ENCODE data around the gene CATSPERD.
A peak's percentile ranks its signal among the peaks of the same experiment; 100 is the strongest.

CATSPERD gene

DNA sequence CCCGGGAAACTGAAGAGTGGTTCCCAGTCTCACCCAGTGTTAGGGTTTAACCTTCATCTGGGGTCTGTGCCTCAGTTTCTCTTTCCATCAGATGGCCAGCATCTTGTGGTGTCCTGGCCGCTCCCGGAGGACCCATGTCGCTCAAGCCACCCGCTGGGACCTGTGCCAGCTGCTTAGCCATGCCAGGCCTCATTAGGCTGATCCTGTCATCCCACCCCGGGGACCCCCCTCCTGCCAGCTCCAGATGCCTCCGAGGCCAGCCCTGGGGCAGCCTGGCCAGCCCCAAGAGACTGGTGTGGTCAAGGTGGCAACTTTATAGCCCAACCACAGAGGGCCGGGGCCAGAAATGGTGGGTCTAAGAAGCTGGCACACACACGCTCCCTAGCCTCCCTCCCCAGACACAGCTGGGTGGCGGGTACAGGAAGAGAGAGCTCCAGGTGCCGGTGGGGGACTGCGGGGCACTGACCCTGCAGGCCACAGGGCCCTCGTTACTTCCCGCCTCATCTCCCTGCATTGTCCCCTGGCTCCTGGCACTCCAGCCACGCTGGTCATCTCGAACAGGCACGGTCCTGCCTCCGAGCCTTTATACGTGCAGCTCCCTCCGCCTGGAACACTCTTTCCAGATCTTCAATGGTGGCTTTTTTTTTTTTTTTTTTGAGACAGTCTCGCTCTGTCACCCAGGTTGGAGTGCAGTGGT is 87.8 kb downstream of the CATSPERD start:
- no peak for DNase-seq

DNA sequence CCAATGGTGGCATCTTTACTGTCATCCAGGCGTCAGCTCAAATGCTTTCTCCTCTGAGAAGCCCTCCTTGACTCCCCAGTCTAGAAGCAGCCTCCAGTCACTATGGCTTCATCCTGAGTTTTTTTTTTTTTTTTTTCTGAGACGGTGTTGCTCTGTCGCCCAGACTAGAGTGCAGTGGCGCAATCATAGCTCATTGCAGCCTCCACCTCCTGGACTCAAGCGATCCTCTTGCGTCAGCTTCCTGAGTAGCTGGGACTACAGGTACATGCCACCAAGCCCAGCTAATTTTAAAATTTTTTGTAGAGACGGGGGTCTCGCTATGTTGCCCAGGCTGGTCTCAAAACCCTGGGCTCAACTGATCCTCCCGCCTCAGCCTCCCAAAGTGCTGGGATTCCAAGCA is 88.6 kb downstream of the CATSPERD start:
- no peak for DNase-seq

DNA sequence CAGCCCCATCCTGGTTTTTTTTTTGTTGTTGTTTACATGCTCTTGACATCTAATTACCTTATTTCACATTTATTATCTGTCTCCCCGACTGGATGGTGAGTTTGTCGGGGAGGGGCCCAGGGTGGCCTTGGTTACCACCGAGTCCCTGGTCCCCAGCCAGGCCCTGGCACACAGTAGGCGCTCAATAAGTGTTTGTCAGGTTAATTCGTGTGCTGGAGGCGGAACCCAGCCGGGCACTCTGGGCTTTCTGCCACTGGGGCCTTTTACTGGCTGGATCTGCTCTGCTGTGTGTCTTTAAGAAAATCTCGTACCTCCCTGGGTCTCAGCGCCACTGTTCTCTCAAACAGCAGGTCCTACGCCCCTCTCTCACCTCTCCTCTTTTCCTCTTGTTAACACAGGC is 89.0 kb downstream of the CATSPERD start:
- DNase-seq, result no peak

DNA sequence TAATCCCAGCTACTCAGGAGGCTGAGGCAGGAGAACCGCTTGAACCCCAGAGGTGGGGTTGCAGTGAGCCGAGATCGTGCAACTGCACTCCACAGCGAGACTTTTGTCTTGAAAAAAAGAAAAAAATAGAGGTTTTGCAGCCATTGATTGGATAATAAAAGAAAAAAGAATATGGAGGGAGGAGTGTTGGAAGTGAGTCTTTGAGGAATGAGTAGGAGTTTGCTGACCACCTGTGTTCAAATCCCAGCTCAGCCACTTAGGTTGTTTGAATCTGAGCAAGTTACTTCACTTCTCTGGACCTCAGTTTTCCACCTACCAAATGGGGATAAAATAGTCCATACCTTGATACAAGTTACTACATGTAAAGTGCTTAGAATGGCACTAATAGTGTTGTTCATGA is 90.7 kb downstream of the CATSPERD start:
- DNase-seq, result no peak

DNA sequence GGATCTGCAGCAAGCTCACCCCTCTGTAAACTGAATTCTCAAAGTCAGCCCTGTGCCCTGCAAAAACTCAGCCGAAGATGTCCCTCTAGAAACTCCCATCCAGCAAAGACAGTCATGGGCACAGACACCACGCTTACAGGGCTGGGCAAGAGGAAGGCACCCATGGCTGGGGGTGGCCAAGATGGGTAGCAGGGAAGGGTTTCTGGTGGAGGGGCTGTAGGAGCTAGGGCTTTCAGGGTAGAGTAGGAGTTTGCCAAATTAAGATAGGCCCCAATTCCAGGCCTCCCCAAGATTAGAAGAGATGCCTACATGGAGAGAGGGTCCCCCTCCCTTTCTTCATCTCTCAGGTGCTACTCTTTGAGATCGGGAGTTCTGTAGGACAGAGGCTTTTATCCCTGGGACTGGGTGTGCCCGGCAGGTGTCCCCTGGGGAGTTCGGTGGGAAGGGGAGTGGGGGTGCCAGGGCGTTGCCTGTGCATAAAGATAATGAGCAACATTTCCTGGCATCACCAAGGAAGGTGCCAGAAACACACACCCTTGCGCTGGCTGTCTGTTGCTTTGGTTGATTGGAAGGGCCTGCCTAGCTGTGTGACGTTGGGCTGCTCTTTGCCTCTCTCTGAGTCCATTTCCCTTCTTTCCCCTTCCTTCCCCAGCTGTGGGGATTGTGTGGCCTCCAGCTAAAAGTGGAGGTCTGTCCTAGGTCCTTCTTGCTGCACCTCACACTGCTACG is 93.8 kb downstream of the CATSPERD start:
- no peak for DNase-seq

DNA sequence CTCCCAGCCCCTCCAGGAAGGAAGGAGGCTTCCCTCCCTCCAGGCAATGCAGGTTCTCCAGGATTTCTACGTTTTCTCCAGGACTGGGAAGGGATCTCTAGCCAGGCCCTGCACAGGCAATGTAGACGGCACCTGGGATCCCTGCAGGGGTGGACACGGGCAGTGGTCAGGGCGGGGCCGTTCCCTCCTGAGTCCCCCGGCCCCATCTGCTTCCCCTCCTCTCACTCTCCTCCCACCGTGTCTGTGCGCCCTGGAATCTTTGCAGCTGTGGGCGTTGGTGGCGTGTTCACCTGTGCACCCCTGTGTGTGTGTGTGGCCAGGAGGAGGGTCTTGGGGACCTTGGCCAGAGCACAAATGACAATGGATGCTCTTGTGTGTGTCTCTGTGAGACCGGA is 94.4 kb downstream of the CATSPERD start:
- DNase-seq, result no peak

DNA sequence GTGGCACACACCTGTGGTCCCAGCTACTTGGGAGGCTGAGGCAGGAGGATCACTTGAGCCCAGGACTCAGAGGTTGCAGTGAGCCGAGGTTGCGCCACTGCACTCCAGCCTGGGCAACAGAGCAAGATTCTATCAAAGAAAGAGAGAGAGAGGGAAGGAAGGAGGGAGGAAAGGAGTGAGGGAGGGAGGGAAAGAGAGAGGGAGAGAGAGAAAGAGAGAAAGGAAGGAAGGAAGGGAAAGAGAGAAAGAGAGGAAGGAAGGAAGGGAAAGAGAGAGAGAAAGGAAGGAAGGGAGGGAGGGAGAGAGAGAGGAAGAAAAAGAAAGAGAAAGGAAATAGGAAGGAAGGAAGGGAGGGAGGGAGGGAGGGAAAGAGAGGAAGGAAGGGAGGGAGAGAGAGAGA is 96.8 kb downstream of the CATSPERD start:
- DNase-seq, result no peak

DNA sequence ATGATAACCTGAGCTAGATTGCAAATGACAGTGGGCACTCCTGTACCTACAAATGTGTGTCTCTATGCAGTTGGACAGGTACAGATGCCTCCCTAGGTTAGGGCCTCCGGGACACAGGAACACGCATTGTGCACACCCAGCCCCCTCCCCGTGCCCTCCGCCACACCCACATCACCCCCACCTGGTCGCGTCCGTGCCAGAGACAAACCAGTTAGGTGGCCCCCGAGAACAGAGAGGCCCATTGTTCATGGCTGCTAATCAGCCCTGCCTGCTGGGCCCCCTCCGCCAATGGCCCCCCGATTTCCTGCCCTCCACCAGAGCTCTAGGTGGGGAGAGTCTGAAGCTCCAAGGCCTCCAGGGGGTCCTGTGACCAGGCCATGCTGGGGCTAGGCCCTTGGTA is 98.2 kb downstream of the CATSPERD start:
- no peak for DNase-seq

DNA sequence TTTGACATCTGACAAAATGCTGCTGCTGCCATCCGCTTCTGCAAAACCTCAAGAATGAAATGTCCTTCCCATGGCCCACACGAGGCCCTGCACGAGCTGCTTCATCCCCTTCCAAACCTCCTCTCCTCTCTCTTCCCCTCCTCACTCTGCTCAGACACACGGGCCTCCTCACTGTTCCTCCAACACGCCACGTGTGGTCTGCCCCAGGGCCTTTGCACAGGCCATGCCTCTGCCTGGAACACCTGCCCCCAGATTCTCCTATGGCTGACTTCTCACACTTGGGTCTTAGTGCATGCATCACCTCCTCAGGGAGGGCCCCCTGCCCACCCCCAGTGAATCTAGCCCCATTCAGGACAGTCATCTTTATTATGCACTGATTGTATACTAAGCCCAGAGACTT is 100.3 kb downstream of the CATSPERD start:
- DNase-seq, result no peak

DNA sequence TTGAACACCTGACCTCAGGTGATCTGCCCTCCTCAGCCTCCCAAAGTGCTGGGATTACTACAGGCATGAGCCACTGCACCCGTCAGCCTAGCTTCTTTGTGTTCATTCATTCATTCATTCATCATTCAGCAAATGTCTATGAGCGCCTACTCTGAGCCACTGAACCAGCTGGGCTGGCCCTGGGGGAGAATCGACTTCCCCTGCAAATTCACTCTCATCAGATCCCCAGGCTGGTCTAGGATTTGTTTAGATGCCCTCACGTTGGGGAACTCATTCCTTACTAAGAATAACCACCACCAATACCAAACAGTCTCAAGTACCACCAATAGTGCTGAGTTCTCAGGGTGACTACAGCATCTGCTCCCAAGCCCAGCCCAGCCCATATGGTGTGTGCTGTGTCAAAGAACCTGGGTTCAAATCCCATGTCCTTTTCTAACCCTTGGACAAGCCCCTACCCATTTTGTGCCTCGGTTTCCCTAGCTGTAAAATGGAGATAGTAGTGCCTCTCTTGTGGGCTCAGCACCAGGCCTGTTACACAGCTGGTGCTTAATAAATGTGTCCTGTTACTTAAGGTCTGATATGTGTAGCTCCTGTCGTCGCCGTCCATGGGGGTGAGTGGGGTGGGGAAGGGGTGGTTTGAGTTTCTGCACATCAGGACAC is 101.2 kb downstream of the CATSPERD start:
- DNase-seq, result no peak

DNA sequence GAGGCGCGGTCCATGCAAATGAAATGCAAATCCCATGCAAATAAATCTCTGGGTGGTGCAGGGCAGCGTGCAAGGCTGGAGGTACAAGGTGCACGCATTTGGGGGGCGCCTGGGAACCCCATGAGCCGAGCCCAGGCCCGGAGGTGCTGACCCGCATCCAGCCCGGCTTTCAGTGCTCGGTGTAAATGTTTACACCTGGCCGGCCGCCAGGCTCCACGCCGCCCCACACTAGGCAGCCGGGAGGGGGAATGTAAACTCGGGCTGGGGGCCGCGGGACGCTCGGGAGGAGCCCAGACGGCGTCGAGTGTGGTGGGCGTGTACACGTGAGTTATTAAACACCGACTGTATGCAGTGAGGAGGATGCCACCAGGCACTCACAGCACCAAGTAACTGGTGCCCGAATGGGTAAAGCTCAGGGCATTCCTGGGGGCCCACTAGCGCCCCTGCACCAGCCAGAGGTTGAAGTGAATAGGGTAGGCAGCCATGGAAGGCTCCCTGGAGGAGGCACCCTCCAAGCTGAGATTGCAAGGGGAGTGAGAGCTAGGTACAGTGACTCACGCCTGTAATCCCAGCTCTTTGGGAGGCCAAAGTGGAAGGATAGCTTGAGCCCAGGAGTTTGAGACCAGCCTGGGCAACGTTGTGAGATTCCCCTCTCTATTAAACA is 101.9 kb downstream of the CATSPERD start:
- no peak for DNase-seq

DNA sequence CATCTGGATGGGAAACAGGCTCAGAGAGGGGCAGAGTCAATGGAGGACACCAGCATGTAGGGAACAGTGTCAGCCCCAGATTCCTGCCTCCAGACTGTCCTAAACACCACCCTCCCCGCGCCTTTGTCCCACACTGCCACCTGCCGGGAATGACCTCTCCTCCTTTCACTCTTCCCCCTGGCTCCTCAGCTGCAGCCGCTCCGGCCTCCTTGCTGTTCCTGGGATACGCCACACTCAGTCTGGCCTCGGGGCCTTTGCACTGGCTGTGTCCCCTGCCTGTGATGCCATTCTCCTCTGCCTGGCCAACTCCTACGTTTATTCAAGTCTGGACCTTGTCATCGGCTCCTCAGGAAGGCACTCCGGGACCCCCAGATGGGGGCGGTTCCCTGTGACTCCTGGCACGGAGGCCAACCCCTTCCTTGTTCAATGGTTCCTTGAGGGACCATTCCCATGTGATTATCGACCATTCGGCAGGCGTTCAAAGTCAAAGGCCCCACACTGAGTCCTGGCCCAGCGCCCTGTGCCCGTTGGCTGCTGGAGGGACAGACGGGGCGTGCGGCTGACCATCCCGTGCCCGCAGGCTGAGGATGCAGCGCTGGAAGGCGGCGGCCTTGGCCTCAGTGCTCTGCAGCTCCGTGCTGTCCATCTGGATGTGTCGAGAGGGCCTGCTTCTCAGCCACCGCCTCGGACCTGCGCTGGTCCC is 103.3 kb downstream of the CATSPERD start:
- no peak for DNase-seq

DNA sequence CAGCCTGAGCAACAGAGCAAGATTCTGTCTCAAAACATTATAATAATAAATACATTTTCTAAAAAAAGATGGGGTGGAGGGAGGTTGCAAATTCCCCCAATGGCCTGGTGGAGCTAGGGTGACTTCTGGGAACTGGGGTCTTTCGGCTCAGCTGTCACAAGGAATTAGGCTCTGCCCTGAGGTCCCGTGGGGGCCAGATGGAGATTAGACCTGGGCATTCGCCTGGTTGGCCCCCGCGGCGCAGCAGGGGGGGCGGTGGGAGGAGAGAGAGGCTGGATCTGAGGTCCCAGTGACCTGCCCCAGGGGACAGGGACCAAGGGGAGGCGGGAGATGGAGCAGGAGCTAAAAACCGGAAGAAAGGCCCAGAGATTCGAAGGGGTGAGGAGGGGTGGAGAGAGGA is 104.3 kb downstream of the CATSPERD start:
- DNase-seq, result no peak

DNA sequence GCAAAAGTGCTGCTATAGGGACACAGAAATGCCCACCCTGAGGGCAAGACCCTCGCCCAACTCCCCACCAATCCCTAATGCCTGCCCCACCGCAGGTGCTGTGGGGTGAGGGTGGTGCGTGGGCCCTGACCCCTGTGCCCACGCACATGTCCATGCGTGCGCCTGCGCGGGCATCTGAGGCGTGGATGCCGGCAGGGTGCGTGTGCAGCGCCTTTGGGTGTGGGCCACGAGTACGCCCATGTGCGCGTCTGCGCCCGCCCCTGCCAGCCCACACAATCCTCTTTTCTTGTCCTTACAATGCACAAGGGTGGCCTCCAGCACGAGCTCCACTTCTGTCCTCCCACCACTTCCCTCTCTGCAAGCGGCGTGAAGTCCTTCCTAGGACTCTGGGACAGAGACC is 104.7 kb downstream of the CATSPERD start:
- DNase-seq, result no peak

DNA sequence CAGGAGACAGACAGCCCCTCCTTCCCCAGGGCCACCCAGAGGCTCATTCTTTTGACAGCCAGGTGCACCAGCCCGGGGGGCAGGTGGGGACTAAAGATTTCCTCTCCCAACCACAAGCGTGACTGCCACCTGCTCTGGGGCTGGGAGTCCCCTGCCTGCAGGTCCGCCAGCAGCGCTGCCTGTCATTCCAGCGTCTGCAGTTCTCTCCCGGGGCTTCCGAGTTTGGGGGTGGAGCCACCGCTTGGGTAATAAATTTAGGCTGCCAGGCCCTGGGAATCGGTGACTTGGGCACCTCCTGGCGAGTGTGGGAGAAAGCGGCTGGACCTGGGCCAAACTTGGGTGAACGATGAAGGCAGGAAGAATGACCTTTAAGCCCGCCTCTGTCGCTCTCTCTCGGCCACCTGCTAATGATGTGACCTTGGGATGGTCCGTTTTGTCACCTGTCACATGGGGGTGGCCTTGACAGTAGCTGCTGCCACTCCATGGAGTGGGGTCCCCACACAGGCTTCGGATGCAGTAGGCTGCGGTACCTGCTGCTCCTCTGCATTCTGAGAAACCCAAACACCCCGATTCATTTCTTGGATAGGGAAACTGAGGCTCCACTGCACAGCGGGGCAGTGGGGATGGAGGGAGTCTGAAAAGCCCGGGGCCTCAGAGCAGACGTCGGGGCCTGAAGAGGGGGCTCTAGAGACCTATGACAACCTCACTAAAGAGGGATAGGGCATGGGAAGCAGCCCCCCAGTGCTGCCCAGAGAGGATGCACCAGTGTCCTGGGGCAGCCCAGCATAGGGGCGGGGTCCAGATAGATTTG is 106.3 kb downstream of the CATSPERD start:
- peak; percentile 45 for DNase-seq

DNA sequence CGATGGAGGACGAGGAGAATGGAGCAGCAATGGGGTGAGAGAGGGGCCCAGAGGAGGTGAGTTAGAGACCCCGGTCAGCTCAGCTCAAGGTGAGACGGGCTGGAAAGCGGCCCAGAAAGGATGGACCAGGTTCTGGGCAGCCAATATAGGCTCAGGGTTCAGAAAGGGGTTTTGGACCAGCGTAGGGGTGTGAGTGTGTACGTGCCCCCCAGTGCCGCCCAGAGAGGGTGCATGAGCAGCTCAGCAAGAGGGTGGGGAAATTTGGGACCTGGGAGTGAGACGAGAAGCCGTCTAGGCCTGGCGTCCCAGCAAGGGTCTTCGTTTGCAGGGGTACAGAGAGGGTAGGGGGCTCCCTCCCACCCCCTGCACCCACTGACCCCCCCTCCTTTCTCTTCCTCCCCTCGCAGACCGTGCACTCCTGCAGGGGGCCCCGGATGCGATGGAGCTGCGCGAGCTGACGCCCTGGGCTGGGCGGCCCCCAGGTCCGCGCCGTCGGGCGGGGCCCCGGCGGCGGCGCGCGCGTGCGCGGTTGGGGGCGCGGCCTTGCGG is 107.0 kb downstream of the CATSPERD start:
- no peak for DNase-seq

DNA sequence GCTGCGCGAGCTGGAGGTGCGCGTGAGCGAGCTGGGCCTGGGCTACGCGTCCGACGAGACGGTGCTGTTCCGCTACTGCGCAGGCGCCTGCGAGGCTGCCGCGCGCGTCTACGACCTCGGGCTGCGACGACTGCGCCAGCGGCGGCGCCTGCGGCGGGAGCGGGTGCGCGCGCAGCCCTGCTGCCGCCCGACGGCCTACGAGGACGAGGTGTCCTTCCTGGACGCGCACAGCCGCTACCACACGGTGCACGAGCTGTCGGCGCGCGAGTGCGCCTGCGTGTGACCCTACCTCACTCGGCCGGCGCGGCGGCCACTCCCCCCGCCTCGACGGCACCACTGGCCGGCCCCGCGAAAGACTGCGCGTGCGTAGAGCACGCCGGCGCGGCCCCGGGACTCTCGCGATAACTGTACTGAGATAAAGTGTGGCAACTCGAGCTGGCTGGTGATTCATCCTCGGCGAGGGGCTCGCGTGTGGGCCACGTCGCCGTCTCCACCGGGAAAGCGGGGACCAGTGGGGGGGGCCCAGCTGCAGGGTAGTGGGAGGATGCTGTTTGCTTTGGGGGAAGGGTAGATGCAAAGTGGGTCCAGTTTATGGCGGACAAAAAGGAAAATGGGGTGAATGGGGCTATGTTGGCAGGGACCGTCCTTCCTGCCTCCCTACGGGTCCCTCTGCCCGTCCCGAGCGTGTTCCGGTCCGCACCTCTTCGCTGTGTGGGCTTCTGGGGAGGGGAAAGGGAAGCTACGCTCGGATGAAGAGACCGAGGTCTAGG is 107.6 kb downstream of the CATSPERD start:
- peak; percentile 95 for DNase-seq

All from fibroblast of skin of right quadriceps (primary cell).